GM12891 (cell line): Measurements from ENCODE around the gene VSTM2B.

Source experiments
- DNase-seq: peaks from one replicate; pipeline ENCODE4 v3.0.0; 2011; ENCODE audit warnings: low spot score; ENCODE audit not compliant: insufficient read length
- FAIRE-seq: peaks from 2 replicates; lab custom pipeline; 2011; peaks lifted over from hg19 to GRCh38; lab: Jason Lieb, UNC
- PAX5 ChIP-seq: IDR thresholded peaks from 2 replicates; pipeline ENCODE4 v1.6.1; 2011; ENCODE audit warnings: low read length, moderate library complexity, mild to moderate bottlenecking; ENCODE audit not compliant: insufficient read depth, severe bottlenecking
- POLR2A ChIP-seq: IDR thresholded peaks from 2 replicates; pipeline ENCODE4 v1.6.1; 2011; ENCODE audit warnings: low read depth, low read length, control low read depth
- POLR2AphosphoS5 ChIP-seq: IDR thresholded peaks from 2 replicates; pipeline ENCODE4 v1.6.1; 2011; ENCODE audit warnings: low read depth, low read length, control low read depth
- POU2F2 ChIP-seq: IDR thresholded peaks from 2 replicates; pipeline ENCODE4 v1.6.1; 2011; ENCODE audit warnings: low read depth, mild to moderate bottlenecking, control low read depth, low read length, moderate library complexity
- SPI1 ChIP-seq: IDR thresholded peaks from 2 replicates; pipeline ENCODE4 v1.6.1; 2011; ENCODE audit warnings: low read depth, low read length, control low read depth
- TAF1 ChIP-seq: IDR thresholded peaks from 2 replicates; pipeline ENCODE4 v1.6.1; 2011; ENCODE audit warnings: low read depth, low read length, control low read depth

Gene VSTM2B

GRCh38 chr19:29571181-29571580, 45.4 kb downstream of the VSTM2B start:
- TF ChIP-seq PAX5: no peak
- no peak for TF ChIP-seq SPI1
- TF ChIP-seq TAF1: no peak
- no peak for TF ChIP-seq POLR2AphosphoS5
- no peak for TF ChIP-seq POU2F2
- TF ChIP-seq POLR2A: no peak
- DNase-seq (no peak), FAIRE-seq (no peak)

- DNase-seq (no peak), FAIRE-seq (no peak)
- TF ChIP-seq POU2F2: no peak
- TF ChIP-seq POLR2A: no peak
- TF ChIP-seq SPI1: no peak
- TF ChIP-seq POLR2AphosphoS5: no peak
- no peak for TF ChIP-seq PAX5
- TF ChIP-seq TAF1: no peak
Measured at GRCh38 chr19:29573486-29573885, 47.7 kb downstream of the VSTM2B start.

- DNase-seq (no peak), FAIRE-seq (no peak)
- TF ChIP-seq TAF1 (no peak), PAX5 (no peak), SPI1 (no peak), POLR2AphosphoS5 (no peak), POLR2A (no peak), POU2F2 (no peak)
Measured at GRCh38 chr19:29574510-29574909, 48.7 kb downstream of the VSTM2B start.

GRCh38 chr19:29576046-29576606, 50.3 kb downstream of the VSTM2B start:
- FAIRE-seq (peak; percentile 45), DNase-seq (no peak)
- TF ChIP-seq TAF1 (no peak), SPI1 (no peak), POLR2A (no peak), PAX5 (no peak), POLR2AphosphoS5 (no peak), POU2F2 (no peak)

- DNase-seq (no peak), FAIRE-seq (no peak)
- TF ChIP-seq SPI1 (peak; percentile 35; the same call in 1 of the 2 replicates), POLR2AphosphoS5 (no peak), POU2F2 (peak; percentile 94), POLR2A (no peak), TAF1 (no peak), PAX5 (no peak)
Measured at GRCh38 chr19:29576761-29577648, 51.2 kb downstream of the VSTM2B start.

- FAIRE-seq (no peak), DNase-seq (no peak)
- TF ChIP-seq POU2F2: no peak
- TF ChIP-seq POLR2A: no peak
- TF ChIP-seq PAX5: no peak
- TF ChIP-seq SPI1: no peak
- no peak for TF ChIP-seq TAF1
- TF ChIP-seq POLR2AphosphoS5: no peak
Measured at GRCh38 chr19:29577649-29577963, 51.8 kb downstream of the VSTM2B start.

GRCh38 chr19:29578349-29578748, 52.6 kb downstream of the VSTM2B start:
- TF ChIP-seq POLR2A (no peak), POLR2AphosphoS5 (no peak)
- no peak for FAIRE-seq
- no peak for DNase-seq

- DNase-seq (no peak), FAIRE-seq (no peak)
- TF ChIP-seq TAF1 (no peak), POLR2AphosphoS5 (no peak), PAX5 (no peak), POU2F2 (no peak), POLR2A (no peak), SPI1 (no peak)
Measured at GRCh38 chr19:29579308-29579910, 53.6 kb downstream of the VSTM2B start.

- no peak for TF ChIP-seq PAX5
- TF ChIP-seq SPI1: no peak
- no peak for TF ChIP-seq POLR2A
- no peak for TF ChIP-seq TAF1
- no peak for TF ChIP-seq POLR2AphosphoS5
- no peak for TF ChIP-seq POU2F2
- DNase-seq: no peak
- FAIRE-seq: no peak
Measured at GRCh38 chr19:29581398-29581797, 55.6 kb downstream of the VSTM2B start.
